Glutamatergic neuron (in vitro differentiated cells): ENCODE measurements around the gene CPNE8. TPM values are rescaled to one million over a fixed set of nuclear protein-coding genes. Genes with fewer than 3 reads are reported as not detected.

ENCODE experiments used
- DNase-seq: peaks from one replicate; pipeline ENCODE4 v3.0.0; 2022
- H3K27ac Mint-ChIP-seq: one replicate; pipeline ENCODE4 v1.8.0; 2020; ENCODE audit warnings: mild to moderate bottlenecking, mixed read lengths, inconsistent platforms; ENCODE audit not compliant: unreplicated experiment
- H3K27me3 Mint-ChIP-seq: one replicate; pipeline ENCODE4 v1.8.0; 2020; ENCODE audit warnings: mild to moderate bottlenecking, moderate library complexity, mixed read lengths, inconsistent platforms; ENCODE audit not compliant: unreplicated experiment
- H3K36me3 Mint-ChIP-seq: one replicate; pipeline ENCODE4 v1.8.0; 2020; ENCODE audit warnings: mild to moderate bottlenecking, mixed read lengths, inconsistent platforms; ENCODE audit not compliant: unreplicated experiment
- H3K4me1 Mint-ChIP-seq: one replicate; pipeline ENCODE4 v1.8.0; 2020; ENCODE audit warnings: mild to moderate bottlenecking, low read depth, mixed read lengths, inconsistent platforms; ENCODE audit not compliant: unreplicated experiment
- H3K4me3 Mint-ChIP-seq: one replicate; pipeline ENCODE4 v1.8.0; 2020; ENCODE audit warnings: mild to moderate bottlenecking, mixed read lengths, inconsistent platforms; ENCODE audit not compliant: unreplicated experiment
- H3K9me3 Mint-ChIP-seq: one replicate; pipeline ENCODE4 v1.8.0; 2020; ENCODE audit warnings: mild to moderate bottlenecking, moderate library complexity, mixed read lengths, inconsistent platforms; ENCODE audit not compliant: unreplicated experiment
- CTCF ChIP-seq: fragments of 200-600 bp; sonication (generic); IDR thresholded peaks from one replicate; pipeline ENCODE4 v1.5.0; 2021; ENCODE audit not compliant: partially characterized antibody, unreplicated experiment
- total RNA-seq: library from RNA; stranded (reverse); fragmentation: NEBNext Ultra II Directional; extraction: Animal tissue kit (Norgen Biotek cat#: 25700); gene quantifications from one replicate; pipeline ENCODE4 v1.2.1, GENCODE V29; 2021; ENCODE audit not compliant: unreplicated experiment

CPNE8 gene
- total RNA-seq, 1 donor from 2014 or later = 5.9 TPM

DNA sequence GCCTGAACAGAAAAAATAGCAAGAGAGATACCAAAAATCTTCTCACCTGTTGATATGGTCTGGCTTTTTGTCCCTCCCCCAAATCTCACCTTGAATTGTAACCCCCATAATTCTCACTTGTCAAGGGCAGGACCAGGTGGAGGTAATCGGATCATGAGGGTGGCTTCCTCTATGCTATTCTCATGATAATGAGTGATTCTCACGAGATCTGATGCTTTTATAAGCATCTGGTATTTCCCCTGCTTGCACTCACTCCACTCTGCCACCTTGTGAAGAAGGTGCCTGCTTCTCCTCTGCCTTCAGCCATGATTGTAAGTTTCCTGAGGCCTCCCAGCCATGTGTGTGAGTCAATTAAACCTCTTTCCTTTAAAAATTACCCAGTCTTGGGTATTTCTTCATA, 291.2 kb downstream of the CPNE8 start:
- Mint-ChIP-seq H3K27ac (no peak overlapping the region), H3K36me3 (no peaks in the 10 kb centered on the region), H3K4me3 (no peak overlapping the region), H3K27me3 (no peaks in the 10 kb centered on the region), H3K4me1 (no peaks in the 10 kb centered on the region), H3K9me3 (no peaks in the 10 kb centered on the region)
- no peak for DNase-seq
- TF ChIP-seq CTCF = no peak

- Mint-ChIP-seq H3K4me1 (no peaks in the 10 kb centered on the region), H3K27me3 (peaks cover 2% of the 10 kb centered on the region), H3K4me3 (no peak overlapping the region), H3K36me3 (no peaks in the 10 kb centered on the region), H3K9me3 (no peaks in the 10 kb centered on the region), H3K27ac (no peak overlapping the region)
- no peak for TF ChIP-seq CTCF
- DNase-seq = no peak
These were observed 294.5 kb downstream of the CPNE8 start for GRCh38 chr12:38610808-38611350.

DNA sequence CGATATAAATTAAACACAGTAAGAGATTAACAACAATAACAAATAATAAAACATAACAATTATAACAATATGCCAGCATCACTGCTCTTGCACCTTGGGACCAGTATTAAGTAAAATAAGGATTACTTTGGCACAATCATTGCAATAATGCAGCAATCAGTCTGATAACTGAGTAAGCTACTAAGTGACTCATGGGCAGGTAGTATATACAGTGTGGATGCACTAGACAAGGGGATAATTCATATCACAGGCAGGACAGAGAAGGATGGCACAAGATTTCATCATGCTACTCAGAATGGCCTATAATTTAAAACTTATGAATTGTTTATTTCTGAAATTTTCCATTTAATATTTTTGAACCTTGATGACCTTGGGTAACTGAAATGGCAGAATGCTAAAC, 298.1 kb downstream of the CPNE8 start:
- Mint-ChIP-seq H3K27me3 (peaks cover 2% of the 10 kb centered on the region), H3K36me3 (no peaks in the 10 kb centered on the region), H3K9me3 (no peaks in the 10 kb centered on the region), H3K4me1 (no peaks in the 10 kb centered on the region), H3K4me3 (no peak overlapping the region), H3K27ac (no peak overlapping the region)
- no peak for DNase-seq
- no peak for TF ChIP-seq CTCF
